Osteoblast (primary cell): Measurements from ENCODE around the gene SMPD2. TPM values are rescaled to one million over a fixed set of nuclear protein-coding genes. Genes with fewer than 3 reads are reported as not detected.

Experiments
- DNase-seq: peaks from one replicate; pipeline ENCODE4 v3.0.0; 2011; ENCODE audit warnings: low spot score, mixed read lengths; ENCODE audit not compliant: insufficient read length; ENCODE audit errors: missing footprints
- H2AFZ ChIP-seq: 2 replicates; pipeline ENCODE4 v1.6.0; 2011; ENCODE audit warnings: mild to moderate bottlenecking, low read length
- H3K27ac ChIP-seq: 2 replicates; pipeline ENCODE4 v1.5.1; 2011; ENCODE audit warnings: mild to moderate bottlenecking, low read depth, low read length, moderate library complexity
- H3K27me3 ChIP-seq: 2 replicates; pipeline ENCODE4 v1.6.0; 2012; ENCODE audit warnings: mild to moderate bottlenecking, control low read depth, inconsistent platforms, low read length, moderate library complexity; ENCODE audit not compliant: insufficient read depth
- H3K36me3 ChIP-seq: 2 replicates; pipeline ENCODE4 v1.5.1; 2011; ENCODE audit warnings: mild to moderate bottlenecking, low read length, control low read depth, moderate library complexity; ENCODE audit not compliant: insufficient read depth
- H3K4me1 ChIP-seq: 2 replicates; pipeline ENCODE4 v1.5.1; 2011; ENCODE audit warnings: mild to moderate bottlenecking, low read length, control low read depth, moderate library complexity; ENCODE audit not compliant: insufficient read depth
- H3K4me2 ChIP-seq: 2 replicates; pipeline ENCODE4 v1.6.0; 2011; ENCODE audit warnings: mild to moderate bottlenecking, low read length; ENCODE audit not compliant: insufficient read depth
- H3K4me3 ChIP-seq: fragments of 200-600 bp; sonication (generic); 3 replicates; pipeline ENCODE4 v1.5.1; 2012; ENCODE audit warnings: mild to moderate bottlenecking, low read length, inconsistent platforms; ENCODE audit not compliant: insufficient read depth
- H3K79me2 ChIP-seq: 2 replicates; pipeline ENCODE4 v1.6.0; 2012; ENCODE audit warnings: mild to moderate bottlenecking, low read length, control low read depth, inconsistent platforms; ENCODE audit not compliant: insufficient read depth
- H3K9me3 ChIP-seq: 2 replicates; pipeline ENCODE4 v1.5.1; 2011; ENCODE audit warnings: low read depth, low read length, control low read depth
- H4K20me1 ChIP-seq: 2 replicates; pipeline ENCODE4 v1.6.0; 2012; ENCODE audit warnings: mild to moderate bottlenecking, low read length, control low read depth; ENCODE audit not compliant: insufficient read depth
- total RNA-seq: library from RNA; depleted of rRNA; stranded (reverse); fragments of >200 nt; gene quantifications from 2 replicates; pipeline ENCODE4 v1.2.3, GENCODE V29; 2012
- TF ChIP-seq, protein P1 (sequence below): IDR thresholded peaks from 2 replicates; pipeline ENCODE4 v1.5.1; 2011; ENCODE audit warnings: mild to moderate bottlenecking, low read depth, low read length, moderate library complexity; ENCODE audit errors: extremely low read depth

Gene SMPD2
- total RNA-seq, 1 donor = 14.8 TPM

DNA sequence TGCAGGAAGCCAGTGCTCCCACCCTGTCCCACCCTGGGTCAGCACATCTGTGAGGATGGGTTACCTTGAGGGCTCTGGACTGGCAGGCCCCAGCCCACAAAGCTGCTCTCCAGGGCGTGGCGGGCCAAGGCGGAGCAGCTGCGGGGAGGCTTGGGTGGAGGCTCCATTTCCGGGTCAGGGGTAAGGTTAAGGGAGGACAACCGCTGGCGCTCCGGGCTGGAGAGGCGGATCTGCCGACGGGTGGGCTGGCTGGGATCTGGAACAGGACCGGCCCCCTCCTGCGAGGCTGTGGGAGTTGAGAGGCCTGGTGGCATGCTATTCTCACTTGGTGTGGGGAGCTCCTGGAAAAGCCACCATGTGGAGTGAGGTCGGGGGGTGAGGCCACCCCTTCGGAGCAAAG is 5.5 kb downstream of the SMPD2 start:
- Histone ChIP-seq H3K4me2 (no peak overlapping the region), H2AFZ (no peak overlapping the region), H3K4me3 (no peak overlapping the region), H3K79me2 (no peaks in the 10 kb centered on the region), H3K4me1 (peaks cover 8% of the 10 kb centered on the region), H3K9me3 (no peaks in the 10 kb centered on the region), H3K27ac (no peak overlapping the region), H4K20me1 (peaks cover 5% of the 10 kb centered on the region), H3K36me3 (peaks cover 9% of the 10 kb centered on the region), H3K27me3 (no peaks in the 10 kb centered on the region)
- TF ChIP-seq, protein P1, sequence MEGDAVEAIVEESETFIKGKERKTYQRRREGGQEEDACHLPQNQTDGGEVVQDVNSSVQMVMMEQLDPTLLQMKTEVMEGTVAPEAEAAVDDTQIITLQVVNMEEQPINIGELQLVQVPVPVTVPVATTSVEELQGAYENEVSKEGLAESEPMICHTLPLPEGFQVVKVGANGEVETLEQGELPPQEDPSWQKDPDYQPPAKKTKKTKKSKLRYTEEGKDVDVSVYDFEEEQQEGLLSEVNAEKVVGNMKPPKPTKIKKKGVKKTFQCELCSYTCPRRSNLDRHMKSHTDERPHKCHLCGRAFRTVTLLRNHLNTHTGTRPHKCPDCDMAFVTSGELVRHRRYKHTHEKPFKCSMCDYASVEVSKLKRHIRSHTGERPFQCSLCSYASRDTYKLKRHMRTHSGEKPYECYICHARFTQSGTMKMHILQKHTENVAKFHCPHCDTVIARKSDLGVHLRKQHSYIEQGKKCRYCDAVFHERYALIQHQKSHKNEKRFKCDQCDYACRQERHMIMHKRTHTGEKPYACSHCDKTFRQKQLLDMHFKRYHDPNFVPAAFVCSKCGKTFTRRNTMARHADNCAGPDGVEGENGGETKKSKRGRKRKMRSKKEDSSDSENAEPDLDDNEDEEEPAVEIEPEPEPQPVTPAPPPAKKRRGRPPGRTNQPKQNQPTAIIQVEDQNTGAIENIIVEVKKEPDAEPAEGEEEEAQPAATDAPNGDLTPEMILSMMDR = no peak
- DNase-seq = no peak

DNA sequence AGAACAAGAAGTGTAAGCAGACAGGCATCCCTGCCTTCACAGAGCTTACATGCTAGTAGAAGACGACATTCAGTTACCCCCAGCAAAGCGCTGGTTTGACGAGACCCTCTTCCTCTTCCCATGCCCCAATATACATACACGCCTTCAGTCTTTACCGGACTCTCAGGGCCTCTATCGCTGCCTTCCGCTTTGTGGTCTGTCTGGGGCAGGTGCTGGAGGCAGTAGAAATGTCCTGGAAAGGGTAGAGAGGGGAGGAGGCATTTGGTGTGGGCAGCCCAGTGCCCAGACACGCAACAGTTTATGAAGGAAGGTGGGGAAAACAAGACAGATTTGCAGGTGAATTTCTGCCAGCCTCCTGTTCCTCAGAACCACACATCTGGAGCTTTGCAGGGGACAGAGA is 6.0 kb downstream of the SMPD2 start:
- Histone ChIP-seq H3K36me3 (peaks cover 9% of the 10 kb centered on the region), H3K4me2 (no peak overlapping the region), H3K4me3 (no peak overlapping the region), H3K79me2 (no peaks in the 10 kb centered on the region), H3K27me3 (no peaks in the 10 kb centered on the region), H2AFZ (no peak overlapping the region), H3K27ac (no peak overlapping the region), H4K20me1 (peaks cover 5% of the 10 kb centered on the region), H3K9me3 (no peaks in the 10 kb centered on the region), H3K4me1 (peaks cover 3% of the 10 kb centered on the region)
- TF ChIP-seq, protein P1 = no peak
- peak; percentile 60 for DNase-seq

DNA sequence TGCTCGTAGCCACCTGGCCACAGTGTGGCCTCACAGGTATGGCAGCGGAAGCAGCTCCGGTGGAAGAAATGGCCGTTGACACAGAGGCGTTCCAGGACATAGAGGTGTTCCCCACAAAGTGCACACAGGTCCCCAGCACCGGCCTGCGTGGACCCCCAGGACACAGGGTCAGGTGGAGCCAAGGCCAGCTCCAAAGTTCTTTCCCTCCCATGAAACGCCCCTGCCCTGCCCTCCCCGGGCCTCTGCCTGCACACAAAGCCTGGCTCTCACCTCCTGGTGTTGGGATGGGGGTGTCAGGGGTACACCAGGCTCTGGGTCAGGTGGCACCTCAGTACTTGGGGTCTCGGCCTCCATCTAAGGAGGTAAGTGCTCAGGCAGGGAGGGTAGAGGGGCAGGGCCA is 6.6 kb downstream of the SMPD2 start:
- H3K27ac ChIP-seq = no peak overlapping the region
- TF ChIP-seq, protein P1 = no peak
- H3K4me3 ChIP-seq = no peak overlapping the region
- H3K27me3 ChIP-seq = no peaks in the 10 kb centered on the region
- H4K20me1 ChIP-seq = no peaks in the 10 kb centered on the region
- H3K4me1 ChIP-seq = no peaks in the 10 kb centered on the region
- DNase-seq = peak; percentile 51
- H3K9me3 ChIP-seq = no peaks in the 10 kb centered on the region
- H3K79me2 ChIP-seq = no peaks in the 10 kb centered on the region
- H2AFZ ChIP-seq = no peak overlapping the region
- H3K4me2 ChIP-seq = no peak overlapping the region
- H3K36me3 ChIP-seq = peaks cover 12% of the 10 kb centered on the region

DNA sequence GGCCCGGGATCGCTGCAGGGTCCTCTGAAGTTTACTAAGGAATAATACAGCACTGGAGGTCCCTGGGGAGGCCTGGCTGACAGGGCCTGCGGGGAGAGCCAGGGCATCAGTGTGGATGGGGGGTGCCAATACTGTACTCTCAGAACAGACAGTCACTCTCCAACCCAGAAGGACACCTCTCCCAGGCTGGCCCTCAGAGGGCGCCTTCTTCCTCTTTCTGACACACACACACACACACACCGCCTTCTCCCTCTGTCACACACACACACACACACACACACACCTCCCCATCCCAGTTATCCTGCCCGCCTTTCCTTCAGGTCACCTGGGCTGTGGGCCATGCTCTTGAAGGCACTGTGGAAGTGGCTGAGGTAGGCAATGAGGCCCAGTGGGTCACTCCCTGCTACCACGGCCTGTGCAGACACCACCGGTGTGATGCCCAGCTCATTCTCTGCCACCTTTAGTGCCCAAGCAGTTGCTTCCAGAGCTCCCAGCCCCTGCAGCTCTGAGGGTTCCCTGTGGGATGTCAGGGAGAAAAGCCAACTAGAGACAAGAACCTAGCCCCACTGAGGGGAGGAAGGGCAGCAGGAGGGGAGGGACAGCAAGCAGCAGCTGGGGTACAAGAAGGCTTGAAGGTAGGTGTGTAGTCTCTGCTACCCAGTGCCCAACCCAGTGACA is 7.5 kb downstream of the SMPD2 start:
- TF ChIP-seq, protein P1 = no peak
- Histone ChIP-seq H3K36me3 (peaks cover 12% of the 10 kb centered on the region), H3K4me2 (no peak overlapping the region), H3K4me3 (no peak overlapping the region), H3K4me1 (no peaks in the 10 kb centered on the region), H3K9me3 (no peaks in the 10 kb centered on the region), H2AFZ (no peak overlapping the region), H3K27me3 (no peaks in the 10 kb centered on the region), H4K20me1 (no peaks in the 10 kb centered on the region), H3K27ac (no peak overlapping the region), H3K79me2 (no peaks in the 10 kb centered on the region)
- peak; percentile 48 for DNase-seq
